Natural killer cell (primary cell): ENCODE measurements around the gene ATP23. TPM values are rescaled to one million over a fixed set of nuclear protein-coding genes. Genes with fewer than 3 reads are reported as not detected.

Experiments
- ATAC-seq, 3 donors: fragments of 150-1000 bp in 2 of 3; fragments of 200-7000 bp in 1 of 3; cut with Tn5 transposase; 1 replicate in 1 of 3; 2 replicates in 2 of 3; pipeline ENCODE4 v1.10.0; 2021; ENCODE audit warnings: mild to moderate bottlenecking in 2 of 3, moderate library complexity in 2 of 3
- DNase-seq, 2 donors: peaks; one replicate each; pipeline versions ENCODE4 v3.0.0 to v3.0.0-alpha.2; 2013 to 2021; ENCODE audit warnings: mixed read lengths in 1 of 2
- H3K27ac ChIP-seq: one replicate; pipeline ENCODE4 v1.5.1; 2013; ENCODE audit warnings: mild to moderate bottlenecking, low read length
- H3K27me3 ChIP-seq: one replicate; pipeline ENCODE4 v1.6.1; 2013; ENCODE audit warnings: low read length; ENCODE audit not compliant: control insufficient read depth, insufficient read depth
- H3K36me3 ChIP-seq: one replicate; pipeline ENCODE4 v1.6.1; 2013; ENCODE audit warnings: low read length; ENCODE audit not compliant: control insufficient read depth, insufficient read depth
- H3K4me1 ChIP-seq: one replicate; pipeline ENCODE4 v1.6.1; 2013; ENCODE audit warnings: low read length; ENCODE audit not compliant: control insufficient read depth, insufficient read depth
- H3K4me3 ChIP-seq: one replicate; pipeline ENCODE4 v1.5.1; 2013; ENCODE audit warnings: low read length
- H3K9me3 ChIP-seq: one replicate; pipeline ENCODE4 v1.6.1; 2013; ENCODE audit warnings: low read length; ENCODE audit not compliant: control insufficient read depth, insufficient read depth
- H3K27ac Mint-ChIP-seq, 2 donors: one replicate each; pipeline ENCODE4 v1.8.0; 2022; ENCODE audit warnings: mild to moderate bottlenecking in 2 of 2, mixed read lengths in 2 of 2, moderate library complexity in 1 of 2
- H3K27me3 Mint-ChIP-seq, 2 donors: one replicate each; pipeline ENCODE4 v1.8.0; 2022; ENCODE audit warnings: low read depth in 2 of 2, mixed read lengths in 2 of 2
- H3K36me3 Mint-ChIP-seq: one replicate; pipeline ENCODE4 v1.8.0; 2022; ENCODE audit warnings: mixed read lengths
- H3K4me1 Mint-ChIP-seq, 2 donors: one replicate each; pipeline ENCODE4 v1.8.0; 2022; ENCODE audit warnings: mixed read lengths in 2 of 2
- H3K4me3 Mint-ChIP-seq: one replicate; pipeline ENCODE4 v1.8.0; 2022; ENCODE audit warnings: mild to moderate bottlenecking, moderate library complexity, mixed read lengths
- H3K9me3 Mint-ChIP-seq, 2 donors: one replicate each; pipeline ENCODE4 v1.8.0; 2022; ENCODE audit warnings: mixed read lengths in 2 of 2
- WGBS: methylation state at CpG from one replicate; pipeline ENCODE4 v1.1.7; 2013; ENCODE audit warnings: missing lambda C conversion rate; ENCODE audit not compliant: insufficient coverage; 5-methylcytosine and 5-hydroxymethylcytosine counted together
- intact Hi-C: fragments of 100-400 bp; cut with micrococcal nuclease; formaldehyde crosslinking; loops from one replicate; pipeline ENCODE4 v1.14.2; 2022
- total RNA-seq, 4 donors: library from RNA; stranded (reverse); fragments of 120-200 nt in 1 of 4; gene quantifications; one replicate each; pipeline versions ENCODE4 v1.2.3 to v1.2.4, GENCODE V29; 2013 to 2022
- TF ChIP-seq, protein P1 (sequence below): fragments of 200-600 bp; IDR thresholded peaks from one replicate; pipeline ENCODE4 v1.8.0; 2022; ENCODE audit warnings: antibody characterized with exemption

The ATP23 gene
- total RNA-seq, 3 donors from 2014 or later (not counting 1 experiment from before 2014, with no cell fraction given) = 4.9 to 8.8 (median 6.3) TPM

- ATAC-seq = no peak
- H3K4me3 ChIP-seq = no peak overlapping the region
- no peak overlapping the region for H3K4me3 Mint-ChIP-seq
- H3K27me3 Mint-ChIP-seq = peaks cover 16 to 30% of the 10 kb centered on the region in 2 donors
- H3K4me1 Mint-ChIP-seq = no peaks in the 10 kb centered on the region
- no peaks in the 10 kb centered on the region for H3K27me3 ChIP-seq
- peaks cover 17% of the 10 kb centered on the region for H3K9me3 ChIP-seq
- H3K36me3 Mint-ChIP-seq = peaks cover 22% of the 10 kb centered on the region
- H3K9me3 Mint-ChIP-seq = peaks cover 14 to 22% of the 10 kb centered on the region in 2 donors
- intact Hi-C loops = no loop called here
- no peaks in the 10 kb centered on the region for H3K4me1 ChIP-seq
- TF ChIP-seq, protein P1, sequence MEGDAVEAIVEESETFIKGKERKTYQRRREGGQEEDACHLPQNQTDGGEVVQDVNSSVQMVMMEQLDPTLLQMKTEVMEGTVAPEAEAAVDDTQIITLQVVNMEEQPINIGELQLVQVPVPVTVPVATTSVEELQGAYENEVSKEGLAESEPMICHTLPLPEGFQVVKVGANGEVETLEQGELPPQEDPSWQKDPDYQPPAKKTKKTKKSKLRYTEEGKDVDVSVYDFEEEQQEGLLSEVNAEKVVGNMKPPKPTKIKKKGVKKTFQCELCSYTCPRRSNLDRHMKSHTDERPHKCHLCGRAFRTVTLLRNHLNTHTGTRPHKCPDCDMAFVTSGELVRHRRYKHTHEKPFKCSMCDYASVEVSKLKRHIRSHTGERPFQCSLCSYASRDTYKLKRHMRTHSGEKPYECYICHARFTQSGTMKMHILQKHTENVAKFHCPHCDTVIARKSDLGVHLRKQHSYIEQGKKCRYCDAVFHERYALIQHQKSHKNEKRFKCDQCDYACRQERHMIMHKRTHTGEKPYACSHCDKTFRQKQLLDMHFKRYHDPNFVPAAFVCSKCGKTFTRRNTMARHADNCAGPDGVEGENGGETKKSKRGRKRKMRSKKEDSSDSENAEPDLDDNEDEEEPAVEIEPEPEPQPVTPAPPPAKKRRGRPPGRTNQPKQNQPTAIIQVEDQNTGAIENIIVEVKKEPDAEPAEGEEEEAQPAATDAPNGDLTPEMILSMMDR = no peak
- H3K27ac Mint-ChIP-seq = no peak overlapping the region
- H3K27ac ChIP-seq = no peak overlapping the region
- no peaks in the 10 kb centered on the region for H3K36me3 ChIP-seq
- WGBS = 100% methylated on average over 2 of the region's 2 CpGs
- DNase-seq = no peak
These were observed 59.1 kb downstream of the ATP23 start for GRCh38 chr12:58000499-58000898.

- Mint-ChIP-seq H3K36me3 (no peaks in the 10 kb centered on the region), H3K4me3 (no peak overlapping the region), H3K4me1 (no peaks in the 10 kb centered on the region), H3K27me3 (peaks cover 9 to 22% of the 10 kb centered on the region in 2 donors), H3K9me3 (no peaks in the 10 kb centered on the region), H3K27ac (no peak overlapping the region)
- TF ChIP-seq, protein P1 = no peak
- no peak overlapping the region for H3K27ac ChIP-seq
- DNase-seq (no peak), ATAC-seq (no peak)
- WGBS = 91% methylated on average over 3 of the region's 4 CpGs
- H3K4me3 ChIP-seq = no peak overlapping the region
- H3K27me3 ChIP-seq = peaks cover 2% of the 10 kb centered on the region
- intact Hi-C loops = no loop called here
- no peaks in the 10 kb centered on the region for H3K9me3 ChIP-seq
- no peaks in the 10 kb centered on the region for H3K36me3 ChIP-seq
- no peaks in the 10 kb centered on the region for H3K4me1 ChIP-seq
These were observed 66.5 kb downstream of the ATP23 start for GRCh38 chr12:58007875-58008274.

GRCh38 chr12:58008634-58009033 is 67.3 kb downstream of the ATP23 start:
- no peak for DNase-seq
- Histone ChIP-seq H3K36me3 (no peaks in the 10 kb centered on the region), H3K4me1 (no peaks in the 10 kb centered on the region), H3K9me3 (no peaks in the 10 kb centered on the region), H3K4me3 (no peak overlapping the region), H3K27me3 (peaks cover 2% of the 10 kb centered on the region), H3K27ac (no peak overlapping the region)
- Mint-ChIP-seq H3K36me3 (no peaks in the 10 kb centered on the region), H3K27me3 (peaks cover 9 to 22% of the 10 kb centered on the region in 2 donors), H3K4me3 (no peak overlapping the region), H3K4me1 (no peaks in the 10 kb centered on the region), H3K9me3 (no peaks in the 10 kb centered on the region), H3K27ac (no peak overlapping the region)
- TF ChIP-seq, protein P1 = no peak
- intact Hi-C loops = no loop called here
- no CpG with 5 or more reads among the region's 3 CpGs for WGBS
- no peak for ATAC-seq

Other genes with a start within 250 kb of the ATP23 start
- 100 to 1,000 TPM; 185 to 221 (median 198) TPM for gene OS9, start 247.4 kb upstream of the ATP23 start, total RNA-seq
- gene AGAP2, start 202.8 kb upstream of the ATP23 start, total RNA-seq = 10 to 100 TPM; 54.1 to 63.5 (median 54.8) TPM
- 10 to 100 TPM; 18.3 to 27.0 (median 23.5) TPM for gene TSPAN31, start 196.5 kb upstream of the ATP23 start, total RNA-seq
- gene CDK4, start 189.3 kb upstream of the ATP23 start, total RNA-seq = 10 to 100 TPM; 30.7 to 39.5 (median 37.7) TPM
- gene MARCHF9, start 186.5 kb upstream of the ATP23 start, total RNA-seq = 10 to 100 TPM; 25.4 to 28.4 (median 26.0) TPM
- 1 to 10 TPM; 1.1 to 1.7 (median 1.6) TPM for gene CYP27B1, start 174.5 kb upstream of the ATP23 start, total RNA-seq
- 10 to 100 TPM in 1 of 3 donors, 1 to 10 TPM in 2; 8.0 to 12.5 (median 8.8) TPM for gene METTL1, start 169.5 kb upstream of the ATP23 start, total RNA-seq
- gene EEF1AKMT3, start 169.0 kb upstream of the ATP23 start, total RNA-seq = 1 to 10 TPM; 1.3 to 2.6 (median 2.2) TPM
- gene TSFM, start 158.8 kb upstream of the ATP23 start, total RNA-seq = 10 to 100 TPM; 17.6 to 19.7 (median 17.7) TPM
- 1 to 10 TPM in 2 of 3 donors, under 1 TPM in 1; 0.45 to 2.2 (median 1.3) TPM for gene AVIL, start 122.8 kb upstream of the ATP23 start, total RNA-seq
- gene CTDSP2, start 94.8 kb upstream of the ATP23 start, total RNA-seq = 100 to 1,000 TPM in 2 of 3 donors, 10 to 100 TPM in 1; 93.8 to 135 (median 123) TPM